ENCODE measurements around the gene PXYLP1. TPM values are rescaled to one million over a fixed set of nuclear protein-coding genes. Genes with fewer than 3 reads are reported as not detected.

The PXYLP1 gene
- total RNA-seq, 1 donor from 2014 or later: 36.3 TPM

GRCh38 chr3:141216975-141217374, 14.7 kb upstream of the PXYLP1 start:
- Histone ChIP-seq H3K27ac (no peak overlapping the region), H3K79me2 (ENCODE audit: low read depth) (no peaks in the 10 kb centered on the region), H3K4me3 (no peak overlapping the region), H3K27me3 (no peaks in the 10 kb centered on the region), H3K4me2 (no peak overlapping the region), H3K9me3 (ENCODE audit: low read depth) (no peaks in the 10 kb centered on the region), H4K20me1 (ENCODE audit: low read depth) (no peaks in the 10 kb centered on the region), H2AFZ (replicated peaks) (no peak overlapping the region), H3K9ac (no peak overlapping the region), H3F3A (ENCODE audit: low read depth) (no peaks in the 10 kb centered on the region), H3K36me3 (no peaks in the 10 kb centered on the region), H3K4me1 (no peaks in the 10 kb centered on the region)
- DNase-seq (ENCODE audit: low spot score): no peak
- Mint-ChIP-seq H3K4me1 (peaks cover 23% of the 10 kb centered on the region), H3K27me3 (ENCODE audit: insufficient read depth, low read depth) (peaks cover 7% of the 10 kb centered on the region), H3K36me3 (no peaks in the 10 kb centered on the region), H3K4me3 (no peak overlapping the region), H3K27ac (peak overlapping the region; percentile 36), H3K9me3 (peaks cover 2% of the 10 kb centered on the region)
- TF ChIP-seq, protein P1, sequence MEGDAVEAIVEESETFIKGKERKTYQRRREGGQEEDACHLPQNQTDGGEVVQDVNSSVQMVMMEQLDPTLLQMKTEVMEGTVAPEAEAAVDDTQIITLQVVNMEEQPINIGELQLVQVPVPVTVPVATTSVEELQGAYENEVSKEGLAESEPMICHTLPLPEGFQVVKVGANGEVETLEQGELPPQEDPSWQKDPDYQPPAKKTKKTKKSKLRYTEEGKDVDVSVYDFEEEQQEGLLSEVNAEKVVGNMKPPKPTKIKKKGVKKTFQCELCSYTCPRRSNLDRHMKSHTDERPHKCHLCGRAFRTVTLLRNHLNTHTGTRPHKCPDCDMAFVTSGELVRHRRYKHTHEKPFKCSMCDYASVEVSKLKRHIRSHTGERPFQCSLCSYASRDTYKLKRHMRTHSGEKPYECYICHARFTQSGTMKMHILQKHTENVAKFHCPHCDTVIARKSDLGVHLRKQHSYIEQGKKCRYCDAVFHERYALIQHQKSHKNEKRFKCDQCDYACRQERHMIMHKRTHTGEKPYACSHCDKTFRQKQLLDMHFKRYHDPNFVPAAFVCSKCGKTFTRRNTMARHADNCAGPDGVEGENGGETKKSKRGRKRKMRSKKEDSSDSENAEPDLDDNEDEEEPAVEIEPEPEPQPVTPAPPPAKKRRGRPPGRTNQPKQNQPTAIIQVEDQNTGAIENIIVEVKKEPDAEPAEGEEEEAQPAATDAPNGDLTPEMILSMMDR (IDR thresholded peaks at IDR 0.05): no peak
- TF ChIP-seq EZH2 (IDR thresholded peaks at IDR 0.05) (no peak), EZH2phosphoT487 (IDR thresholded peaks at IDR 0.05) (no peak)

DNA sequence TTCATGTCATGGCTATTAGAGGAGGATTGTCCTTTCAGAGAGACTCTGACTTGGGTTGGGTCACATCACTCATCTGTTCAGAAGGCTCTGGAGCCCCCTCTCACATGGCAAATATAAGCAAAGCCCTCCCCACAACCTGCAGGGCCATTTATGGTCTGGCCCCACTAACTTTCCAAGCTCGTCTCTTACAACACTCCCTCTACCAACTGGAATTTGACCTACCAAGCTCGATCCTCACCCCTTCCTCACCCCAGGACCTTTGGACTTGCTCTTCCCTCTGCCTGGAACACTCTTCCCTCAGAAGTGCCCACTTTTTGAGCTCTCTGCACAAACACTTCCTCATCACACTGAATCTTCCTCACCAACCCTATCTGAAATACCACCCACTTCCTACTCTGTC, 14.2 kb upstream of the PXYLP1 start:
- Mint-ChIP-seq H3K36me3 (no peaks in the 10 kb centered on the region), H3K9me3 (peaks cover 2% of the 10 kb centered on the region)

DNA sequence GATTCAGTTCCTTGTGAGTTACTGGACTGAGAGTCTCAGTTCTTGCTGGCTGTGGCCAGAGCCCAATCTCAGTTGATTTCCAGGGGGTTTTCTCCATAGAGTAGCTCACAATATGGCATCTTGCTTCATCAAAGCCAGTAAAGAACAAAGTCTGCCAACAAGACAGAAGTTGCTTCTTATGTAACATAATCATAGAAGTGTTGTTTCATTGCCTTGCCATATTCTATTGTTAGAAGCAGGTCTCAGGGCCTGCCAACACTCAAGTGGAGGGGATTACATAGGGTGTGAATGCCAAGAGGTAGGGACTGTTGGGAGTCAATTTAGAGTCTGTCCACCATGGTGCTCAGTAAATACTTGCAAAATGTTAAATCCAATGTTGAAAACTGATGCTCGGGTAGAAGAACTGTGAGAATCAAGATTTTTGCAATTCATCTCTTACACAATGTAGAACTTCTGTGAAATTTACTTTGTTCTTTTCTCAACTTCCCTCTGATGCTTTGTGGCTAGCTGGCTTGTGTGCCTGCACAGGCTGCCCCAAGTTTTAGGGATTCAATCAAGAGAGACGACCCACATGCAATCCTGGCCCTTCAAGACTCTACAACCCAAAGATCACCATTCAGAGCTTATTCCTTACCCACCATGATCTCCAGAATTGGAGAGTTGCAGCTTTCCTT, 13.3 kb upstream of the PXYLP1 start:
- TF ChIP-seq EZH2 (IDR thresholded peaks at IDR 0.05) (no peak), EZH2phosphoT487 (IDR thresholded peaks at IDR 0.05) (no peak)
- TF ChIP-seq, protein P1 (IDR thresholded peaks at IDR 0.05): no peak
- Mint-ChIP-seq H3K4me1 (peaks cover 23% of the 10 kb centered on the region), H3K27ac (no peak overlapping the region), H3K36me3 (no peaks in the 10 kb centered on the region), H3K27me3 (ENCODE audit: insufficient read depth, low read depth) (peaks cover 5% of the 10 kb centered on the region), H3K4me3 (no peak overlapping the region), H3K9me3 (peaks cover 6% of the 10 kb centered on the region)
- Histone ChIP-seq H3K4me3 (no peak overlapping the region), H3K36me3 (no peaks in the 10 kb centered on the region), H3F3A (ENCODE audit: low read depth) (no peaks in the 10 kb centered on the region), H4K20me1 (ENCODE audit: low read depth) (no peaks in the 10 kb centered on the region), H3K9me3 (ENCODE audit: low read depth) (peaks cover 3% of the 10 kb centered on the region), H3K4me1 (no peaks in the 10 kb centered on the region), H3K79me2 (ENCODE audit: low read depth) (no peaks in the 10 kb centered on the region), H3K4me2 (no peak overlapping the region), H2AFZ (replicated peaks) (no peak overlapping the region), H3K9ac (no peak overlapping the region), H3K27me3 (no peaks in the 10 kb centered on the region), H3K27ac (no peak overlapping the region)
- no peak for DNase-seq (ENCODE audit: low spot score)

More for the DNA sequence above, 14.2 kb upstream of the PXYLP1 start:
- Mint-ChIP-seq H3K27me3 (ENCODE audit: insufficient read depth, low read depth) (peaks cover 6% of the 10 kb centered on the region), H3K4me1 (peaks cover 23% of the 10 kb centered on the region), H3K4me3 (no peak overlapping the region), H3K27ac (no peak overlapping the region)
- no peak for DNase-seq (ENCODE audit: low spot score)
- Histone ChIP-seq H3F3A (ENCODE audit: low read depth) (no peaks in the 10 kb centered on the region), H3K79me2 (ENCODE audit: low read depth) (no peaks in the 10 kb centered on the region), H3K9ac (no peak overlapping the region), H3K36me3 (no peaks in the 10 kb centered on the region), H3K27me3 (no peaks in the 10 kb centered on the region), H3K4me2 (no peak overlapping the region), H3K4me1 (no peaks in the 10 kb centered on the region), H2AFZ (replicated peaks) (no peak overlapping the region), H4K20me1 (ENCODE audit: low read depth) (no peaks in the 10 kb centered on the region), H3K4me3 (no peak overlapping the region), H3K27ac (no peak overlapping the region), H3K9me3 (ENCODE audit: low read depth) (no peaks in the 10 kb centered on the region)
- TF ChIP-seq EZH2phosphoT487 (IDR thresholded peaks at IDR 0.05) (no peak), EZH2 (IDR thresholded peaks at IDR 0.05) (no peak)
- TF ChIP-seq, protein P1 (IDR thresholded peaks at IDR 0.05): no peak
